GM12874 (cell line): ENCODE results near the gene TMEM63A.

Experiments
- CTCF ChIP-seq: IDR thresholded peaks from 2 replicates; pipeline ENCODE4 v1.5.1; 2011; ENCODE audit warnings: low read depth, mild to moderate bottlenecking, control low read depth, low read length, moderate library complexity; ENCODE audit not compliant: insufficient read depth

TMEM63A gene

GRCh38 chr1:225891229-225891972 is 9.2 kb upstream of the TMEM63A start:
- no peak for TF ChIP-seq CTCF

GRCh38 chr1:225890346-225891228 is 8.4 kb upstream of the TMEM63A start:
- TF ChIP-seq CTCF, result no peak

GRCh38 chr1:225889743-225890142 is 7.6 kb upstream of the TMEM63A start:
- no peak for TF ChIP-seq CTCF

GRCh38 chr1:225888898-225889601 is 6.9 kb upstream of the TMEM63A start, which contains the start of gene LEFTY1:
Gene LEFTY1 (minus strand): TSS chr1:225889146. CDS start chr1:225889066, 80 bp downstream.
- TF ChIP-seq CTCF, result no peak

GRCh38 chr1:225888289-225888897 is 6.2 kb upstream of the TMEM63A start:
- TF ChIP-seq CTCF, result no peak

GRCh38 chr1:225887030-225887314 is 4.8 kb upstream of the TMEM63A start:
- no peak for TF ChIP-seq CTCF
